RWPE1 (cell line): ENCODE measurements around the gene CD247.

Experiments used
- CTCF ChIA-PET: fragments of 350-600 bp; sonication (Branson Sonifier 250); formaldehyde crosslinking; extraction: SDS; loops from one replicate; lab custom pipeline; 2021; lab: Yijun Ruan, JAX
- POLR2A ChIA-PET: fragments of 400-600 bp; formaldehyde crosslinking; extraction: SDS; loops from one replicate; lab custom pipeline; 2020; ENCODE audit warnings: antibody characterized with exemption; ENCODE audit not compliant: low non-redundant PET; lab: Yijun Ruan, JAX
- DNase-seq: peaks from one replicate; pipeline ENCODE4 v3.0.0; 2012; ENCODE audit warnings: low spot score
- H3K27ac ChIP-seq: fragments of 450-650 bp; 2 replicates; pipeline ENCODE4 v1.5.1; 2017
- CTCF ChIP-seq: fragments of 450-650 bp; conservative IDR thresholded peaks from 2 replicates; pipeline ENCODE4 v1.5.1; 2017; ENCODE audit warnings: low read depth, mild to moderate bottlenecking

Gene CD247

GRCh38 chr1:167443757-167444156 is 74.6 kb downstream of the CD247 start:
- no peak overlapping the region for H3K27ac ChIP-seq
- DNase-seq: no peak
- TF ChIP-seq CTCF: no peak
- ChIA-PET POLR2A (no interaction called here), CTCF (interaction anchor here (0.6 to 1.6 kb wide), 2 partner anchors 176 to 636 kb away, joined by 4 to 5 read pairs; no protein-coding TSS in a partner anchor)

- CTCF ChIA-PET: interaction anchor here (0.6 to 1.6 kb wide), 4 partner anchors 25 to 384 kb away, joined by 3 to 4 read pairs (median 3); no protein-coding TSS in a partner anchor
- POLR2A ChIA-PET: no interaction called here
- no peak for DNase-seq
- H3K27ac ChIP-seq: no peak overlapping the region
- TF ChIP-seq CTCF: no peak
Measured at GRCh38 chr1:167442854-167443565, 75.3 kb downstream of the CD247 start.

- ChIA-PET POLR2A (no interaction called here), CTCF (interaction anchor here (0.6 to 1.7 kb wide), 7 partner anchors 11 to 1693 kb away, joined by 3 to 11 read pairs (median 3); no protein-coding TSS in a partner anchor)
- TF ChIP-seq CTCF: peak; percentile 89
- DNase-seq: peak; percentile 89
- H3K27ac ChIP-seq: no peak overlapping the region
Measured at GRCh38 chr1:167442142-167442848, 76.0 kb downstream of the CD247 start.

- no peak for DNase-seq
- ChIA-PET CTCF (interaction anchor here (0.6 to 1.7 kb wide), 8 partner anchors 9 to 1694 kb away, joined by 3 to 11 read pairs (median 4); no protein-coding TSS in a partner anchor), POLR2A (no interaction called here)
- TF ChIP-seq CTCF: no peak
- no peak overlapping the region for H3K27ac ChIP-seq
Measured at GRCh38 chr1:167441222-167441621, 77.1 kb downstream of the CD247 start.

GRCh38 chr1:167440776-167441175 is 77.6 kb downstream of the CD247 start:
- CTCF ChIA-PET: interaction anchor here (0.9 to 1.7 kb wide), 4 partner anchors 9 to 374 kb away, joined by 3 to 11 read pairs (median 4); no protein-coding TSS in a partner anchor
- no peak for TF ChIP-seq CTCF

GRCh38 chr1:167440345-167440744 is 78.0 kb downstream of the CD247 start:
- ChIA-PET POLR2A (no interaction called here), CTCF (interaction anchor here (0.6 to 1.7 kb wide), 4 partner anchors 162 to 513 kb away, joined by 3 to 11 read pairs (median 3); no protein-coding TSS in a partner anchor)
- no peak overlapping the region for H3K27ac ChIP-seq
- DNase-seq: no peak
- TF ChIP-seq CTCF: no peak

More at GRCh38 chr1:167440776-167441175, 77.6 kb downstream of the CD247 start:
- DNase-seq: no peak
- POLR2A ChIA-PET: no interaction called here
- no peak overlapping the region for H3K27ac ChIP-seq
